ENCODE results near the gene PLPP1.
A peak's percentile ranks its signal among the peaks of the same experiment; 100 is the strongest.

Gene PLPP1

DNA sequence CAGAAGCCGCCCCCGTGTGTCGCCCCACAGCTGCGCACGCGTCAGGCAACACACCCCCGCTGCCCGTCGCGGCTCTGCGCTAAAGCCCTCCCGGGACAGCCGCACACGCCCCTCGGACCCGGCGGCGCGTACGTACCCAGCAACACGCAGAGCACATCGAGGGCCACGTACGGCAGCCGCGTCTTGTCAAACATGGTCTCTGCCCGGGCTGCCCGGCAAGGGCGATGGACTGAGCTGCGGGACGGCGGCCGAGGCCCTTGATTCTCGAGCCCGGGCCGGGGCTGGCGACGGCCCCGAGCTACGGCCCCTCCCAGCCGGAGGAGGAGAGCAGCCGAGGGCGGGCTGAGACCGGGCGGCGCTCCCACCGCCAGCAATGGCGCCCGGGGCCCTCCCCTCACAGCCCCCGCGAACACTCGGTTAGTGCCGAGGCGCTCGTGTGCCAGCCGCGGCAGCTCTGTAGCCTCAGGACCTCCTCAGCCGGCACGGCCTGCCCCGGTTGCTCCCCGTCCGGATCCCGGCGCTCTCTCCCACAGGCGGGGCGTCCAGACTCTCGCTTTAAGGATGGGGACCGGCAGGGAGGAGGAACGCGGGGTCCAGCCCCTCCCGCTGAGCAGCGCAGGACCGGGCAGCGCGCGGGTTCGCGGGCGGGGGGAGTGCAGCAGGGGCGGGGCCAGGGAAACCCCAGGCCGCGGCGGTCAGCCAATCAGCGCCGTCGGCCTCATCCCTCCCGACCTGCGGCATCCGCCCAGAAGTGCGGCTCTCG, at the start of gene PLPP1:
PLPP1 (minus strand) TSS at position 529 of the 763 bp plus-strand sequence; CDS start at position 194, 335 bp downstream.
- peak; percentile 60 to 62 for DNase-seq (ENCODE audit: low read depth in 2 of 2, low spot score in 1 of 2)

DNA sequence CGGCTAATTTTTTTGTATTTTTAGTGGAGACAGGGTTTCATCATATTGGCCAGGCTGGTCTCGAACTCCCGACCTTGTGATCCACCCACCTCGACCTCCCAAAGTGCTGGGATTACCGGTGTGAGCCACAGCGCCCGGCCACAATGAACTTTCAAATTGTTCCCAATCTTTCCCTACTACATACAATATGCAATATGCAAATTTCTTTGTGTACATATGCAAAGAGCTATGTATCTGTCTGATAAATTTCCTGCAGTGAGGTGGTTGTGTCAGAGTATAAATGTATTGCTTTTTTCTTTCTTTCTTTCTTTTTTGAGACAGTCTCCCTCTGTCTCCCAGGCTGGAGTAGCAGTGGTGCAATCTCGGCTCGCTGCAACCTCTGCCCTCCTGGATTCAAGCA, 48.8 kb upstream of the PLPP1 start:
- no peak for DNase-seq (ENCODE audit: low read depth in 2 of 2, low spot score in 1 of 2)

DNA sequence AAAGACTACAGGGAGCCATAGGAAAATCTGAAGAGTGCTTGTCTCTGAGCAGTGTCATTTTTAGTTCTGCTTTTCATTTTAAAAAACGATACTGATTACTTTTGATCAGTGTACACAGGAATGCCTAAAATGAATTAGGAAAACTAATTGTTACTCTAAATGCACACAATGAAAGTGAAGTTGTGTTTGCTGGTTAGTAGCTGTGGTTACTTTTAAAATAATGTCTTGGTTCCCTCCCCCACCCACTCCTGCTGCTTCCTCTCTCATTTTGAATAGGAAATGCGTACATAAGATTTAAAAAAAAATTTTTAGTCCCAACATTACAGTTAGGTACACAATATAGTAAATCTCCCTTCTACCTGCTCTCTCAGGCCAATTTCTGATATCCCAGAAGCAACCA, 47.5 kb upstream of the PLPP1 start:
- DNase-seq (ENCODE audit: low read depth in 2 of 2, low spot score in 1 of 2): no peak

DNA sequence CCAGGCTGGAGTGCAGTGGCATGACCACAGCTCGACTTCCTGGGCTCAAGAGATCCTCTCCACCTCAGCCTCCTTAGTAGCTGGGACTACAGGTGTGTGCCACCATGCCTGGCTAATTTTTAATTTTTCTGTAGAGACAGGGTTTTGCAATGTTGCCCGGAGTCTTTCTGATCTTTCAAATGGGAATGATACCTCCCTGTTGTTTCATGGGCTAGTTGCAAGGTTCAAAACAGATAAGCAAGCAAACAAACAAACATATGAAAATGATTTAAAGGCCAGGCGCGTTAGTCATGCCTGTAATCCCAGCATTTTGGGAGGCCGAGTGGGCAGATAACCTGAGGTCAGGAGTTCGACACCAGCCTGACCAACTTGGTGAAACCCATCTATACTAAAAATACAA, 45.3 kb upstream of the PLPP1 start:
- no peak for DNase-seq (ENCODE audit: low read depth in 2 of 2, low spot score in 1 of 2)

DNA sequence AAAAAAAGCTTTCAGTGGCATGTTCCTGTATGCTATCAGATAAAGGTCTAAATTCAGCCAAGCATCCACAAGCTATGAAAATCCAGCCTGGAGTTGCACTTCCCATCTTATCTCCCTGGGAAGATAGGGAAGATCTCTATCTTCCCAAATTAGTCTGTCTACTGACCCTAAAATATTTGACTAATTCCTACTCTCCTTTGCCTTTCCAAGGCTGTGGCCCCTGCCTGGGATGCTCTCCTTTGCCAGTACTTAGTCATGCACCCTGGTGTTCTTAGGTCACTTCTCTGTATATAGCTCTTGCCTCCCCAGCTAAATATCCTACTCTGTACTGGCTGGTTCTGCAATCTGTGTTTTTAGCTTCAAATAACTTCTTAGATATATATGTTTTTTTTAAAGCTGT, 44.0 kb upstream of the PLPP1 start:
- DNase-seq (ENCODE audit: low read depth in 2 of 2, low spot score in 1 of 2): no peak

DNA sequence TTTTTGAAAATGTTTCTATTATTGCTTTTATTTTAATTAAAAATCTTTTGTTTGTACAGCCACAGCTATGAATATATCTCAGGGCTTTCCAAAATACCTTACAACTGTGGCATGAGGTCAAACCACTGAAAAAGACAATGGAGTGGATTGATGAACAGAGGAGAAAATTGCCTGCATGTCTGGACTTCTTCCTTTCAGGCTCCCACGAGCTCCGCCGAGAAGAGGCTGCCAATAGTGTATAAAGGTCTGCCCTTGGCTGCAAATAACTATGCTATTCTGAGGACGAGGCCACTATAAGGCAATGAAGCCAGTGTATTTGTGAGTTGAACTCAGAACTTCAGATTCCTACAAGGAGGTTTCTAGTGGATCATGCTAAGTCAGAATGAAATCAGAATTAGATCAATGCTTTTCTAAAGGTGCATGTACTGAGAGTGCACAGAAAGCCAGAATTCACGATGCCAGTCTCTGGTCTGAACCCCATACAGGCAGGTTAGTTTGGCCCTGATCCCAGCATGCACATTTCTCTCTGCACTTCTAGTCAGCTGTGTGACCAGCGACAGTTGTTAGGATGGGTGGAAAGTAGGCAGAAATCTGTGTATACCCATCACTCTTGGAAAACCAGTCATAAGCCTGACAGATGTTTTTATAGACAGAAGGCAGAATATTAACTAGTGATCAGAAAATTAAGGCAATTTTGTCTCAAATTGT, 42.7 kb upstream of the PLPP1 start:
- DNase-seq (ENCODE audit: low read depth in 2 of 2, low spot score in 1 of 2): no peak

DNA sequence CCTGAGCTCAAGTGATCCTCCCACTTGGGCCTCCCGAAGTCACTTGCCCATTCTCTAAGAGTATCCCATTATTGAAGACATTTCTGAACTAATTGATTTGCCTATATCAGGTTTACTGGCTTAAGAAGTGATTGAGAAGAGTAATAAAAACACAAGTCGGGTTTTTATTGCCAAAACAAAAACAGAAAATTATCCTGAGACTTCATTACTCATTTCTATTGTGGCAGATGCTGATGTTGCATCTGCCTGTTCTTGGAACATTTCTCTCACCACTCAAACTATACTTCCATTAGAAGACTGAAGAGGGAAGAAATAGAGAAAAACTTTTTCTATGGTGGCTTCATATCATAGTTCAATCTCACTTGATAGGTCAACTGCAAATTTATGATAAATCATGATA, 41.9 kb upstream of the PLPP1 start:
- DNase-seq (ENCODE audit: low read depth in 2 of 2, low spot score in 1 of 2): no peak

DNA sequence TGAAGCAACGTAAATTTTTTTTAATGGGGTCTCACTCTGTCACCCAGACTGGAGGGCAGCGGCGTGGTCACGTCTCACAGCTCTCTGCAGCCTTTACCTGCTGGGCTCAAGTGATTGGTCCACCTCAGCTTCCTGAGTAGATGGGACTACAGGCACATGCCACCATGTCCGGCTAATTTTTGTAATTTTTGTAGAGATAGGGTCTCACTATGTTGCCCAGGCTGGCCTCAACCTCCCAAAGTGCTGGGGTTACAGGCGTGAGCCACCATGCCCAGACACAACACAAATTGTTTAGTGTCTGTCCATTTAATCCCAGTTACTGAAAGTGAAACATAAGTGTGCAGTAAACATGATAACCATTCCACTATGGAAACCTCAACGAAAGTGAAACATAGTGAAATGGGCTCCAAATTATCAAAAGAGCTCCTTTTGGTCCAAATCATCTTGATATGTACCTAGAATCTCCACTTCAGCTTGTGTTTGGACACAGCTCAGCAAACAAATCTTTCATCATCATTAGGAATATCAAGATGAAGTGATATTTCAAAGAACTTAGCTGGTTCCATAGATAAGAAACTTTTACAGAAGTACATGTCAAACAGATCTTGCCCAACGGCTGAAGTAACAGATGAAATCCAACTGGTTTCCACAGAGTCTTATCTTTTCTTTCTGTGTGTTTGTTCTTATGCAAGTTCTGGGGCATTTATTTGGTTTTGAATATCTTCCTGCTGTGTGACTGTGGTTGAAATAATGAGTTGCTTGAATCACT, 41.2 kb upstream of the PLPP1 start:
- DNase-seq (ENCODE audit: low read depth in 2 of 2, low spot score in 1 of 2): no peak

DNA sequence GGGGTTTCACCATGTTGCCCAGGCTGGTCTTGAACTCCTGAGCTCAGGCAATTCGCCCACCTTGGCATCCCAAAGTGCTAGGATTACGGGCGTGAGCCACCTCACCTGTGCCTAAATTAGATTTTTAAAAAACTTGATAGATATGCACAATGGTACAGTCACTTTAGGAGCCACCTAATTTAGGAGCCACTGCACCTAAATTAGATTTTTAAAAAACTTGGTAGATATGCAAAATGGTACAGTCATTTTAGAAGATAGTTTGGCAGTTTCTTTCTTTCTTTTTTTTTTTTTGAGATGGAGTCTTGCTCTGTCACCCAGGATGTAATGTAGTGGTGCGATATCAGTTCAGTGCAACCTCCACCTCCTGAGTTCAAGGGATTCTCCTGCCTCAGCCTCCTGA, 37.8 kb upstream of the PLPP1 start:
- DNase-seq (ENCODE audit: low read depth in 2 of 2, low spot score in 1 of 2): no peak

DNA sequence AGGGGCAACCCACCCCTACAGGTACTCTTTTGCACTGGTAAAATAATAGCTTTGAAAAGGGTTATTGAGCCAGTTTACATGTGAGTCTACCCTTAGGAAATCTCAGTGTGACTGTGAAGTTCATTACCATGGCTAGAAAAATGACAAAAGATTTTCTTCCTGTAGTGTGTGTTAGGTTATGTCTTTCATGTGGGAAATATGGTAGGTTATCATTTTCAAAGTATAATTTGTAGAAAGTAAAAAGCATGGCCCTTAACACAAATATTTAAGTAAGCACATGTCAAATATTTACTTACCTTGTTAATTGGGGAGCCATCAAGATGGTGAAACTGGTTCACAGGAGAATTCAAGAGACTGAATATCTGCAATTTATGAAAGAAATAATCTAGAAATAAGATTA, 37.3 kb upstream of the PLPP1 start:
- DNase-seq (ENCODE audit: low read depth in 2 of 2, low spot score in 1 of 2): no peak

DNA sequence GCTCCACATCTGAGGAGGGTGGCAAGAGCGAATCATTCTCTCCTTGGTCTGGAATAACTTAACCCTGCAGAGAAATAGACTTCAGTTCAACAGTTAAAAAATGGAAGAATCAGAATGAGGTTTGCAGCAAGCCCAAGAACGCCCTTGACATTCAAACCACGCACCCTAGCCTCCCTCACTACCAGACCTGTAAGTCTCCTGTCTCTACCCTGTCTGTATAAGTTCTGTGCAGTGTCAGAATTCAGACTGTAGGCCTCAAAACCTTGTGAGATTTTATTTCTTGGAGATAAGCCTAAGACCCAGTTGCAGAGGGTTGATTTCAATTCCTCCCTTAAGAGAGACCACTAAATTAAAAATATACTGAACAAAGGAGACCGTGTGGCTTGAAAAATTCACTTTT, 35.8 kb upstream of the PLPP1 start:
- no peak for DNase-seq (ENCODE audit: low read depth in 2 of 2, low spot score in 1 of 2)

DNA sequence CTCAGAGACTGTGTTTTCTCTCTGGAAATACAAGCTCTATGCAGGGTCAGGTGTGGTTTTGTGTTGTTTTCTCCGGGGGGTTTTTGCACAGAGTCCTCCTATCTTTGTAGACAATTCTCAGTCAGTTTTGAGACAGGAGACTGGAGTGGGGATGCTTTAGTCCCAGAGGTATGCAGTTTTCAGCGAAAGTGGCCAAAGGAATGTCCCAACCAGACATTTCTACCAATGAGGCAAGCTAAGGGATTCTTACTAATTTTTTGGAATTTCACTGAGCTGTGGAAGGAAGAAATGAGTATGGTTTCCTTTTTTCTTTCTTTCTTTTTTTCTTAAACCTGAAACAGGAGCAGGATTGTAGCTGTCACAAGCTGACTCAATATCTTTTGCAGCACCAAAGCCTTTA, 35.3 kb upstream of the PLPP1 start:
- no peak for DNase-seq (ENCODE audit: low read depth in 2 of 2, low spot score in 1 of 2)

DNA sequence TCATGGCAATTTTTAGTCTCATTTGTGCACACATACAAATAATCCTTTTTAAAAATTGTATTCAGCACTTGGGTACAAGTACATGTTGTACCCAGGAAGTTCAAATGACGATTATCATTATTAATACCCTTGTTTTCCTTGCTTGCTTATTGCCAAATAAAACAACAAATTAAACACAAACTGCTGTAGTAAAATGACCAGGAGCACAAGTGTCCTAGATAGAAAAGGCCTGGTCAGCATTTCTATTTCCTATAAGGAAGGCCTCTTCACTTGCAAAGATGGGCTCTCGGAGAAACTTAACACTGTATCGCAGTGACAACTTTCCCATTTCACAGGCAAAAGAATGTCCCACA, 34.7 kb upstream of the PLPP1 start:
- DNase-seq (ENCODE audit: low read depth in 2 of 2, low spot score in 1 of 2): no peak

DNA sequence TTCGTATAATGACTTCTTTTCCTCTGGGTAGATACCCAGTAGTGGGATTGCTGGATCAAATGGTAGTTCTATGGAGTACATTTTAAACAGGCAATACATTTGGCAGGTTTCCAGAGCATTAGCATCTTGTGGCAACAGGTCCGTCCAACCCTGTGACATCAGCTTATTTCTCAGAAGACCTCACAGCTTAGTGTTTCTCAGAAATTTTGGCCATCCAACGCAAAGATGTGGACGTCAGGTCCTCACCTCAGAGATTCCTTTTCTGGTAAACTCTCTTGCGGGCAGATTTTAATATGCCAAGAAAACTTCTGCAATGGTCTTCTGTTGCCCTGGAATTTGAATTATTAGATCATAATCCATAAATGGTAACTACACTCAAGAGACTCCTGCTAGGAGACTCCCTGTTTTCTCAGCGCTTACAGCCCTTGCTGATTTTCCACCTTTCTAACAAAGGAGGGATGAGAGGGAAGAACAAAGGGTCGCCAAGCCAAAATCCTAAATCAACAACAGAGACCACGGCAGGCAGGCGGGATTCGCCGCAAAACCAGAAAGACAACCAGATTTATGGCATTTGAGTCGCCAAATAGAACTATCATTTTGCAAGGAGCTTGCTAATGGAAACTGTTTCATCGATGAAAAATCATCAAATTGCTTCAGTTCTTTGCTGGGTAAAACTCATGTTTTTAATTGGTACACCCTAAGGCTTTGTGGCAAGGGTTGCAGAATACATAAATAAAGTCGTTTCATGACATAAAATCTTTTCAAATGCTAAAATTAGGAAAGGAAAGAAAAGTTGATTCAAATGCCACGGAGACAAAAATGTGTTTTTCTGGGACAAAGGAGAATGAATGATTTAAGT, 34.1 kb upstream of the PLPP1 start:
- DNase-seq (ENCODE audit: low read depth in 2 of 2, low spot score in 1 of 2): no peak

DNA sequence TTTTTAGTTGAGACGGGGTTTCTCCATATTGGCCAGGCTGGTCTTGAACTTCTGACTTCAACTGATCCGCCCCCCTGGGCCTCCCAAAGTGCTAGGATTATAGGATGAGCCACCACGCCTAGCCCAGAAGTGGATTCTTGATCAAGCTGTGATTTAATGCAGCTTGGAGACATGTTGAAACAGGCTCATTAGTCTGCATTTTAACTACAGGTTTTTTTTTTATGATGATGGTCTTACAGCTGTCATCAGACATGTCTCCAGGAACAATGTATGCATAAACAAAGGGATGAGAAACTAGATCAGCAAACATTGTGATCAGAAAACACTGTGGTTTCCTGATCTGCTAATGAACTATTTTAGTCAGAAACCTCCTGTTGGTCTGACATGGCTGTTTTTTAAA, 30.0 kb upstream of the PLPP1 start:
- no peak for DNase-seq (ENCODE audit: low read depth in 2 of 2, low spot score in 1 of 2)

DNA sequence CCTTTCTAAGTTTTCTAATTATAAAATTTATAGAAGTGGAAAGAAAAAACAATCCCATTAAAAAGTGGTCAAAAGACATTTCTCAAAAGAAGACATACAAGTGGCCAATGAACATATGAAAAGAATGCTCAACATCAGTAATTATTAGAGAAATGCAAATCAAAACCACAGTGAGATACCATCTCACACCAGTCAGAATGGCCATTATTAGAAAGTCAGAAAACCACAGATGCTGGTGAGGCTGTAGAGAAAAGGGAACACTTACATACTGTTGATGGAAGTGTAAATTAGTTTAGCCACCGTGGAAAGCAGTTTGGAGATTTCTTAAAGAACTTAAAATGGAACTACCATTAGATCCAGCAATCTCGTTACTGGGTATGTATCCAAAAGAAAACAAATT, 23.7 kb upstream of the PLPP1 start:
- DNase-seq (ENCODE audit: low read depth in 2 of 2, low spot score in 1 of 2): no peak

DNA sequence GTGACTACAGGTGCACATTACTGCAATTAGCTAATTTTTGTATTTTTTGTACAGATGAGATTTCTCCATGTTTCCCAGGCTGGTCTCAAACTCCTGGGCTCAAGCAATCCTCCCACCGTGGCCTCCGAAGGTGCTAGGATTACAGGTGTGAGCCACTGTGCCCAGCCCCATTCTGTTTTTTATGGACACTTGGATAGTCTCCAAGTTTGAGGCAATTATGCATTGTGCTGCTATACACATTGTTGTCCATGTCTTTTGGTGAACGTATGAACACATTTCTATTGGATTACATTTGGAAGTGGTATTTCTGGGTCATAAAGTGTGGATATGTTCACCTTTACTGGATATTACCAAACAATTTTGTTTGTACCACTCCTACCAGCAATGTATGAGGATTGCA, 22.4 kb upstream of the PLPP1 start:
- no peak for DNase-seq (ENCODE audit: low read depth in 2 of 2, low spot score in 1 of 2)

DNA sequence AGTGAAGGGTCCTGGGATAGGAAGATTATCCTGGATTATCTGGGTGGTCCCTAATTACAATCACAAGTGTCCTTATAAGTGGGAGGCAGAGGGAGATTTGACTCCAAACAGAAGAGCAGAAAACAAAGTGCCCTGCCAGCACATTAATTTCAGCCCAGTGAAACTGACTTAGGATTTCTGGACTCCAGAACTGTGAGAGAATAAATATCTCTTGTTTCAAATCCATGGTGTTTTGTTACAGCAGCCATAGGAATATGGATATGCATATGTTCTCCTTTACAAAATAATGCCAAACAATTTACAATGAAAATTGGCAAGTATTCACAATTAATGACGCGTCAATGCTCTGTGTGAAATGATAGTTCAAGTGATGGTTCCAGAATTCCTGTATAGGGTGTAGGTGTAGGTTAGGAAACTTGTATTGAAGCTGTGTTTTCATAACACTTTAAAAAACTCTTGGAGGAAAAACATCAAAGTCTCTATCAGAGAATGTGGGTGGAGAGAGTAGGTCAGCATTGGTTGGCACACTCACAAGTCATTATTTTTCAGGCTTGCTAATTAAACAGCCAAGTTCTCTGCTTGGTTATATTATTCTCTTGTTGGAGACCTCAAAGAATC, 19.9 kb upstream of the PLPP1 start:
- DNase-seq (ENCODE audit: low read depth in 2 of 2, low spot score in 1 of 2): no peak

DNA sequence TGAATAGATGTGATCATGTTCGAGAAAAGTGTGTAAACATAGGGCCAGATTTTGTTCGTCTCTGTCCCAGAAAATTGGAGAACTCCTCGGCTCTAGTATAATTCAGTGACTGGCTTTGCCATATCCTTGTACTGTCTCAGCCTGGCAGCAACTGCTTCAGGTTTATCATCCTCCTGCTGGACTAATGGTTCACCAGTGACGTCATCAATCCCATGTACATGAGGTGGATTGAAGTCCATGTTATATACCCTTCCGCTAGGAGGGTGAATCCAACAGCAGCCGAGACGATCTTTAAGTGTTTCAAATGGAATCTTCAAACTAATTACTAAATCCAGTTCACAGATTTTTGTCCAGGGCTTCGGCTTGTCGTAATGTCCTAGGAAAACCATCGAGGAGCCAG, 17.1 kb upstream of the PLPP1 start:
- no peak for DNase-seq (ENCODE audit: low read depth in 2 of 2, low spot score in 1 of 2)

DNA sequence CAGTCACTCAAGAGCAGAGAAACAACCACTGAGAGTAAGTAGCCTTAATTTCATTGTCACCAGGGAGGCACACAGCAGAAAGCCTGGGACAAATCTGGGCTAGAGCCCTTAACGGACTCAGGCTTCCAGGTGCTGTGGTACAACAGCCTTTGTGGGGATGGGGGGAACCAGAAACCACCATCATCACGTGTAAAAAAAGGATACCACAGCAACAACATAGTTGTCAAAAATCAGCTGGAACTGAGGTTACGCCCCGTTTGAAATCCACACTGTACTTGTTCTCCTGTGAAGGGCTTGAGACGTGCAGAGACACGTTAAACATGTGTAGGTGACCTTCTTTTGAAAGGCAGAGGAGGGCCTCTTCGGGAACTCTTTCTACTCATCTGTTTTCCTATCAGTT, 16.6 kb upstream of the PLPP1 start:
- no peak for DNase-seq (ENCODE audit: low read depth in 2 of 2, low spot score in 1 of 2)

DNA sequence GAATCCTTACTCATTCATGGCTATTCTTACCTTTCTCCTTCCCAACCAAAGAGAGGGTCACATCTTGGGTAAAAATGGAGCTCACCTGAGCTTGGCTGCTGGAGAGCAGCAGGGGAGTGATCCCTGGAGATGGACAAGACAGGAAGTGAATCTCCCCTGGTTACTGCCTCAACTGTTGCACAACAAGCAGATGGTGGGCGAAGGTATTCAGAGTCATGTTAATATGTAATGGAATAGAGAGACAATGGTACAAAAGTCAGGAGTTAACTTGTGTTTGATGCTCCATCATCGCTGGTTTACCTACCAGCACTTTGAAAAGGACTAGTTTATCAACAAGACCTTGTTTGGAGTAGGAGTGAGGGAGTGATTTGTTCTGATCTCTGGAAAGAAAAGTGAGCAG, 13.0 kb upstream of the PLPP1 start:
- no peak for DNase-seq (ENCODE audit: low read depth in 2 of 2, low spot score in 1 of 2)

All from stimulated activated CD8-positive, alpha-beta memory T cell treated with anti-CD3 and anti-CD28 coated beads, Interleukin-4, amount 100 ng/mL, for 1 hour (primary cell).